ENCODE results near the gene POLE4.

POLE4 gene

DNA sequence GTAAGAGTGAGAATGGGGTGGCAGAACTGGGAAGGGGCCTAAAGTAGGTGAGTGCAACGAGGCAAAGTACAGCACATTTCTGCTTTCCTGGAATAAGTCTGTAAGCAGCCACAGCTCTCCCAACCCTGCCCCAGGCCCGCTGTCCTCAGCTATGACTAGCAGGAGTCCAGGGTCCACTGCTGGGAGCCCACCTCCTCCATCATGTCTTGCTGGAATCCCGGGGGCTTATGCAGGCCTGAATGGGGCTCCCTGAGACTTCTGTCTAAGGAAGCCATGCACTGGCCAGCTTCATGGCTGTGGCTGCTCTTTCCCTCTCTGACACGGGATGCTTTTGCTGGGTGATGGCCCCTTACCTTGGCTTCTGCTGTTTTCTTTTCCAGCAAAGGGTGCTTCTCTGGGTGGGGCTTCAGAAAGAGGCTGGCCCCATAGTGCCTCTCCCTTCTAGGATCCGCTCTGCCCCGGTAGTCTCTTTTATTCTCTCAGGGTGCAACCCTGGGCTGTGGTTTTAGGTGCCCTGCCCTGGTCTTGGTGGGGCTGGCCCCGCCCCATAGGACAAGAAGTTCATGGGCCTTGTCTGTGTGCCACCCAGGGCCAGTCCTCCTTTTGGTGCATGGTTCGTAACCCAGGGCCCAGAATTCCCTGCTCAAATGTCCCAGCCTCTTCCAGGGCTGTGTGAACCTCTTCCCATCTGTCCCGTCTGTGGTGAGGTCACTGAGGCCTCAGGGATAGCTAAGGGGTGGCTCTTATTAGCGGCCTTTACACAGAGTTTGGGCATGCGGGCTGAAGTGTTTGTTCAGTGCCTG lies 33.8 kb upstream of the POLE4 start:
- TF ChIP-seq, protein P1, sequence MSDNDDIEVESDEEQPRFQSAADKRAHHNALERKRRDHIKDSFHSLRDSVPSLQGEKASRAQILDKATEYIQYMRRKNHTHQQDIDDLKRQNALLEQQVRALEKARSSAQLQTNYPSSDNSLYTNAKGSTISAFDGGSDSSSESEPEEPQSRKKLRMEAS (IDR thresholded peaks at IDR 0.05; ENCODE audit: low read depth, low read length): no peak
- no peak overlapping the region for H3K4me3 ChIP-seq (ENCODE audit: low read depth, low read length)
- DNase-seq (ENCODE audit: low read depth): no peak

DNA sequence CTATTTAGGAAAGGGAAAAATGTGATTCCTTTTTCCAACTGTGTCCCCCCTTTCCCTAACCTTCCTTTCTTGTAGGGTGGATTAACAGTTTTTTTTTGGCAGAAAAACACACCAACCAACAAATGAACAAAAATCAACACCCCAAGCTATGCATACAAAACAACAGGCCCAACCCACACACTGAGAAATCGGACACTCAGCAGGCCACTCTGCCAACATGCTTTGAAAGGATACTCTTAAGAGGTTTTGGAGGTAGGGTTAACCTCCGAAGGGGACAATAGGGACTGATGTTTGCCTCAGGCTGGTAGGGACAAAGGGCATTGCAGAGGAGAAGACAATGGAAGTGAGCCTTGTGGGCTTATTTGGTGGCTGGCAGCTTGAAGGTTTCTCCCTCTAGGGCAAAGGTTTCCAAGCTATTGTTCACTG lies 33.1 kb upstream of the POLE4 start:
- H3K4me3 ChIP-seq (ENCODE audit: low read depth, low read length): no peak overlapping the region

DNA sequence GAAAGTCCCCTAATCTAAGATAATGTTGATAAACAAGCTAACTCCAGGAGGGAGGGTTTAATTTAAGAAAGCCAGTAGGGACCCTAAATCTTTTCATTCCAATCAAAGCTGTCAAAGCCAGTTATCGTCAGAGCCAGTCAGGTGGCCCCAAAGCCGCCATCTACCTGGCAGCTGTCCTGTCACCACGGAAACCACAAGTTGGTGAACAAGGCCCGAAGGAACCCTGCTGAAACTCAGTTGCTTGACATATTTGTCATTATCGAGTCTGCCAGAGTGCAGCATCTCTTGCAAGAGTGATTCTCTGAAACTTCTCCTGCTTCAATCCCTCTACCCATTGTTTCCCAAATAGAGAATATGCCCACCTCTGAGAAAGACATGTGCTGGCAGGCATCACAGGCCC lies 30.8 kb upstream of the POLE4 start:
- TF ChIP-seq, protein P1 (IDR thresholded peaks at IDR 0.05; ENCODE audit: low read depth, low read length): no peak
- TF ChIP-seq MYC (IDR thresholded peaks at IDR 0.05; ENCODE audit: low read depth, low read length) (no peak), POLR2A (IDR thresholded peaks at IDR 0.05; ENCODE audit: extremely low read depth, insufficient read length) (no peak), CTCF (IDR thresholded peaks at IDR 0.05; ENCODE audit: low read depth, low read length) (no peak)
- no peak overlapping the region for H3K4me3 ChIP-seq (ENCODE audit: low read depth, low read length)
- no peak for DNase-seq (ENCODE audit: low read depth)

More for the DNA sequence above, 33.1 kb upstream of the POLE4 start:
- DNase-seq (ENCODE audit: low read depth): no peak
- TF ChIP-seq POLR2A (IDR thresholded peaks at IDR 0.05; ENCODE audit: extremely low read depth, insufficient read length) (no peak), MYC (IDR thresholded peaks at IDR 0.05; ENCODE audit: low read depth, low read length) (no peak)
- TF ChIP-seq, protein P1 (IDR thresholded peaks at IDR 0.05; ENCODE audit: low read depth, low read length): no peak

- H3K4me3 ChIP-seq (ENCODE audit: low read depth, low read length): no peak overlapping the region
- TF ChIP-seq POLR2A (IDR thresholded peaks at IDR 0.05; ENCODE audit: extremely low read depth, insufficient read length) (no peak), CTCF (IDR thresholded peaks at IDR 0.05; ENCODE audit: low read depth, low read length) (no peak), MYC (IDR thresholded peaks at IDR 0.05; ENCODE audit: low read depth, low read length) (no peak)
- TF ChIP-seq, protein P1 (IDR thresholded peaks at IDR 0.05; ENCODE audit: low read depth, low read length): no peak
- DNase-seq (ENCODE audit: low read depth): no peak
Measured at GRCh38 chr2:74930811-74931486, 27.5 kb upstream of the POLE4 start.

DNA sequence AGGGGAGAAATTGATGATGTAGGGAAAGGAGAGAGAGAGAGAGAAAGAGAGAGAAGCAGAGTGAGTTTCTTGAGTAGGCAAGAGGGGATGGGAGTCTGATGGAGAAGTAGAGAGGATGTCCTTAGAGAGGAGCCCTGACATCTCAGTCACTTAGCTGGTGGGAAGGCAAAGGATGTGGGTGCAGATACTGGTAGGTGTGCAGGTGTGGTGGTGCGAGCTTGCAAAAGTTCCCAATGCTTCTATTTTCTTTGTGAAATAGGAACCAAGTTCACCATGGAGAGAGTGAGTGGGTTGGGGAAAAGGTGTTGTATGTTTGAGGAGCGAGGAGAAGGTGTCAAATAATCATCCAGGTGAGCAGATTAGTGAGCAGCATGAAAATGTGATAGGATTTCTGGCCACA lies 26.5 kb upstream of the POLE4 start:
- TF ChIP-seq POLR2A (IDR thresholded peaks at IDR 0.05; ENCODE audit: extremely low read depth, insufficient read length) (no peak), MYC (IDR thresholded peaks at IDR 0.05; ENCODE audit: low read depth, low read length) (no peak), CTCF (IDR thresholded peaks at IDR 0.05; ENCODE audit: low read depth, low read length) (no peak)
- TF ChIP-seq, protein P1 (IDR thresholded peaks at IDR 0.05; ENCODE audit: low read depth, low read length): no peak
- no peak for DNase-seq (ENCODE audit: low read depth)
- H3K4me3 ChIP-seq (ENCODE audit: low read depth, low read length): no peak overlapping the region

GRCh38 chr2:74935975-74936391 lies 22.5 kb upstream of the POLE4 start:
- no peak overlapping the region for H3K4me3 ChIP-seq (ENCODE audit: low read depth, low read length)
- DNase-seq (ENCODE audit: low read depth): no peak
- TF ChIP-seq POLR2A (IDR thresholded peaks at IDR 0.05; ENCODE audit: extremely low read depth, insufficient read length): no peak
- TF ChIP-seq CTCF (IDR thresholded peaks at IDR 0.05; ENCODE audit: low read depth, low read length): no peak
- TF ChIP-seq, protein P1 (IDR thresholded peaks at IDR 0.05; ENCODE audit: low read depth, low read length): no peak

Data from NB4 (cell line).